Ovary (tissue), 3 donors: ENCODE data around the gene PLIN4.

Experiments used
- CTCF ChIP-seq, 3 donors: fragments of 450-650 bp in 2 of 3; fragments of 200-600 bp in 1 of 3; IDR thresholded peaks; one replicate each; pipeline versions ENCODE4 v1.5.1 to v1.8.0; 2016 to 2022; ENCODE audit warnings: antibody characterized with exemption in 3 of 3, mild to moderate bottlenecking in 1 of 3
- POLR2A ChIP-seq: fragments of 450-650 bp; IDR thresholded peaks from one replicate; pipeline ENCODE4 v1.6.1; 2017; ENCODE audit warnings: antibody characterized with exemption, mild to moderate bottlenecking, moderate library complexity
- donor health status: DM: no; HTN: no; CAD: no.

GRCh38 chr19:4502282-4503131 is 15.8 kb downstream of the PLIN4 start:
- TF ChIP-seq CTCF (IDR thresholded peaks at IDR 0.05) (no peak), POLR2A (no peak)
